Measurements from ENCODE around the gene PIK3C2A.

Gene PIK3C2A

GRCh38 chr11:17207317-17208256 is at the start of gene PIK3C2A:
TSS of gene PIK3C2A (minus strand) at chr11:17207986. CDS start at chr11:17169741, 38,245 bp downstream.
- ATAC-seq, result peak; percentile 89
- TF ChIP-seq ZFP3 (CRISPR knock-in tag; IDR thresholded peaks at IDR 0.05) (no peak), ARNTL (CRISPR knock-in tag; IDR thresholded peaks at IDR 0.05; ENCODE audit: borderline replicate concordance, low read depth) (no peak), ZNF70 (CRISPR knock-in tag; IDR thresholded peaks at IDR 0.05) (no peak), GLIS3 (CRISPR knock-in tag; IDR thresholded peaks at IDR 0.05) (peak; percentile 41; the same call in 1 of the 2 replicates), ZFP30 (CRISPR knock-in tag; IDR thresholded peaks at IDR 0.05) (no peak), CSDC2 (CRISPR knock-in tag; IDR thresholded peaks at IDR 0.05) (no peak), SNAI2 (CRISPR knock-in tag; IDR thresholded peaks at IDR 0.05) (no peak), ZNF8 (CRISPR knock-in tag; IDR thresholded peaks at IDR 0.05) (no peak)
- TF ChIP-seq, protein P1, sequence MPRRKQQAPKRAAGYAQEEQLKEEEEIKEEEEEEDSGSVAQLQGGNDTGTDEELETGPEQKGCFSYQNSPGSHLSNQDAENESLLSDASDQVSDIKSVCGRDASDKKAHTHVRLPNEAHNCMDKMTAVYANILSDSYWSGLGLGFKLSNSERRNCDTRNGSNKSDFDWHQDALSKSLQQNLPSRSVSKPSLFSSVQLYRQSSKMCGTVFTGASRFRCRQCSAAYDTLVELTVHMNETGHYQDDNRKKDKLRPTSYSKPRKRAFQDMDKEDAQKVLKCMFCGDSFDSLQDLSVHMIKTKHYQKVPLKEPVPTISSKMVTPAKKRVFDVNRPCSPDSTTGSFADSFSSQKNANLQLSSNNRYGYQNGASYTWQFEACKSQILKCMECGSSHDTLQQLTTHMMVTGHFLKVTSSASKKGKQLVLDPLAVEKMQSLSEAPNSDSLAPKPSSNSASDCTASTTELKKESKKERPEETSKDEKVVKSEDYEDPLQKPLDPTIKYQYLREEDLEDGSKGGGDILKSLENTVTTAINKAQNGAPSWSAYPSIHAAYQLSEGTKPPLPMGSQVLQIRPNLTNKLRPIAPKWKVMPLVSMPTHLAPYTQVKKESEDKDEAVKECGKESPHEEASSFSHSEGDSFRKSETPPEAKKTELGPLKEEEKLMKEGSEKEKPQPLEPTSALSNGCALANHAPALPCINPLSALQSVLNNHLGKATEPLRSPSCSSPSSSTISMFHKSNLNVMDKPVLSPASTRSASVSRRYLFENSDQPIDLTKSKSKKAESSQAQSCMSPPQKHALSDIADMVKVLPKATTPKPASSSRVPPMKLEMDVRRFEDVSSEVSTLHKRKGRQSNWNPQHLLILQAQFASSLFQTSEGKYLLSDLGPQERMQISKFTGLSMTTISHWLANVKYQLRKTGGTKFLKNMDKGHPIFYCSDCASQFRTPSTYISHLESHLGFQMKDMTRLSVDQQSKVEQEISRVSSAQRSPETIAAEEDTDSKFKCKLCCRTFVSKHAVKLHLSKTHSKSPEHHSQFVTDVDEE (CRISPR knock-in tag; IDR thresholded peaks at IDR 0.05), result no peak
- TF ChIP-seq, protein P2, sequence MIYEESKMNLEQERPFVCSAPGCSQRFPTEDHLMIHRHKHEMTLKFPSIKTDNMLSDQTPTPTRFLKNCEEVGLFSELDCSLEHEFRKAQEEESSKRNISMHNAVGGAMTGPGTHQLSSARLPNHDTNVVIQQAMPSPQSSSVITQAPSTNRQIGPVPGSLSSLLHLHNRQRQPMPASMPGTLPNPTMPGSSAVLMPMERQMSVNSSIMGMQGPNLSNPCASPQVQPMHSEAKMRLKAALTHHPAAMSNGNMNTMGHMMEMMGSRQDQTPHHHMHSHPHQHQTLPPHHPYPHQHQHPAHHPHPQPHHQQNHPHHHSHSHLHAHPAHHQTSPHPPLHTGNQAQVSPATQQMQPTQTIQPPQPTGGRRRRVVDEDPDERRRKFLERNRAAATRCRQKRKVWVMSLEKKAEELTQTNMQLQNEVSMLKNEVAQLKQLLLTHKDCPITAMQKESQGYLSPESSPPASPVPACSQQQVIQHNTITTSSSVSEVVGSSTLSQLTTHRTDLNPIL (CRISPR knock-in tag; IDR thresholded peaks at IDR 0.05; ENCODE audit: low read depth), result no peak
- TF ChIP-seq, protein P3, sequence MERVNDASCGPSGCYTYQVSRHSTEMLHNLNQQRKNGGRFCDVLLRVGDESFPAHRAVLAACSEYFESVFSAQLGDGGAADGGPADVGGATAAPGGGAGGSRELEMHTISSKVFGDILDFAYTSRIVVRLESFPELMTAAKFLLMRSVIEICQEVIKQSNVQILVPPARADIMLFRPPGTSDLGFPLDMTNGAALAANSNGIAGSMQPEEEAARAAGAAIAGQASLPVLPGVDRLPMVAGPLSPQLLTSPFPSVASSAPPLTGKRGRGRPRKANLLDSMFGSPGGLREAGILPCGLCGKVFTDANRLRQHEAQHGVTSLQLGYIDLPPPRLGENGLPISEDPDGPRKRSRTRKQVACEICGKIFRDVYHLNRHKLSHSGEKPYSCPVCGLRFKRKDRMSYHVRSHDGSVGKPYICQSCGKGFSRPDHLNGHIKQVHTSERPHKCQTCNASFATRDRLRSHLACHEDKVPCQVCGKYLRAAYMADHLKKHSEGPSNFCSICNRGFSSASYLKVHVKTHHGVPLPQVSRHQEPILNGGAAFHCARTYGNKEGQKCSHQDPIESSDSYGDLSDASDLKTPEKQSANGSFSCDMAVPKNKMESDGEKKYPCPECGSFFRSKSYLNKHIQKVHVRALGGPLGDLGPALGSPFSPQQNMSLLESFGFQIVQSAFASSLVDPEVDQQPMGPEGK (CRISPR knock-in tag; IDR thresholded peaks at IDR 0.05; ENCODE audit: borderline replicate concordance), result 0 out of 2 replicates have a peak, but pooled peaks have one; percentile 22
- TF ChIP-seq, protein P4, sequence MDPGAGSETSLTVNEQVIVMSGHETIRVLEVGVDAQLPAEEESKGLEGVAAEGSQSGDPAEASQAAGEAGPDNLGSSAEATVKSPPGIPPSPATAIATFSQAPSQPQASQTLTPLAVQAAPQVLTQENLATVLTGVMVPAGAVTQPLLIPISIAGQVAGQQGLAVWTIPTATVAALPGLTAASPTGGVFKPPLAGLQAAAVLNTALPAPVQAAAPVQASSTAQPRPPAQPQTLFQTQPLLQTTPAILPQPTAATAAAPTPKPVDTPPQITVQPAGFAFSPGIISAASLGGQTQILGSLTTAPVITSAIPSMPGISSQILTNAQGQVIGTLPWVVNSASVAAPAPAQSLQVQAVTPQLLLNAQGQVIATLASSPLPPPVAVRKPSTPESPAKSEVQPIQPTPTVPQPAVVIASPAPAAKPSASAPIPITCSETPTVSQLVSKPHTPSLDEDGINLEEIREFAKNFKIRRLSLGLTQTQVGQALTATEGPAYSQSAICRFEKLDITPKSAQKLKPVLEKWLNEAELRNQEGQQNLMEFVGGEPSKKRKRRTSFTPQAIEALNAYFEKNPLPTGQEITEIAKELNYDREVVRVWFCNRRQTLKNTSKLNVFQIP (CRISPR knock-in tag; IDR thresholded peaks at IDR 0.05; ENCODE audit: borderline replicate concordance, low read depth), result no peak

- TF ChIP-seq, protein P2 (CRISPR knock-in tag; IDR thresholded peaks at IDR 0.05; ENCODE audit: low read depth), result no peak
- TF ChIP-seq ZNF565 (CRISPR knock-in tag; conservative IDR thresholded peaks at IDR 0.05; ENCODE audit: low read depth) (no peak), ZFP30 (CRISPR knock-in tag; IDR thresholded peaks at IDR 0.05) (no peak), ESRRG (CRISPR knock-in tag; IDR thresholded peaks at IDR 0.05) (no peak), ISL1 (CRISPR knock-in tag; IDR thresholded peaks at IDR 0.05) (no peak), ZC3H10 (CRISPR knock-in tag; IDR thresholded peaks at IDR 0.05) (no peak)
- TF ChIP-seq, protein P5, sequence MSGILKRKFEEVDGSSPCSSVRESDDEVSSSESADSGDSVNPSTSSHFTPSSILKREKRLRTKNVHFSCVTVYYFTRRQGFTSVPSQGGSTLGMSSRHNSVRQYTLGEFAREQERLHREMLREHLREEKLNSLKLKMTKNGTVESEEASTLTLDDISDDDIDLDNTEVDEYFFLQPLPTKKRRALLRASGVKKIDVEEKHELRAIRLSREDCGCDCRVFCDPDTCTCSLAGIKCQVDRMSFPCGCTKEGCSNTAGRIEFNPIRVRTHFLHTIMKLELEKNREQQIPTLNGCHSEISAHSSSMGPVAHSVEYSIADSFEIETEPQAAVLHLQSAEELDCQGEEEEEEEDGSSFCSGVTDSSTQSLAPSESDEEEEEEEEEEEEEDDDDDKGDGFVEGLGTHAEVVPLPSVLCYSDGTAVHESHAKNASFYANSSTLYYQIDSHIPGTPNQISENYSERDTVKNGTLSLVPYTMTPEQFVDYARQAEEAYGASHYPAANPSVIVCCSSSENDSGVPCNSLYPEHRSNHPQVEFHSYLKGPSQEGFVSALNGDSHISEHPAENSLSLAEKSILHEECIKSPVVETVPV (CRISPR knock-in tag; IDR thresholded peaks at IDR 0.05), result no peak
- ATAC-seq, result peak; percentile 24; the same call in 2 of the 3 replicates
These were observed 49.4 kb upstream of the PIK3C2A start for GRCh38 chr11:17257196-17257595.

- ATAC-seq, result peak; percentile 95
- TF ChIP-seq, protein P5 (CRISPR knock-in tag; IDR thresholded peaks at IDR 0.05), result no peak
- TF ChIP-seq ISL1 (CRISPR knock-in tag; IDR thresholded peaks at IDR 0.05), result peak; percentile 30
These were observed 48.7 kb upstream of the PIK3C2A start for GRCh38 chr11:17256512-17256911.
